ENCODE data around the gene ZNF570. TPM values are rescaled to one million over a fixed set of nuclear protein-coding genes. Genes with fewer than 3 reads are reported as not detected.

ZNF570 gene
- total RNA-seq, result 1 to 10 TPM; 3.6 to 9.2 TPM

- Mint-ChIP-seq H3K9me3 (peaks cover 8 to 20% of the 10 kb centered on the region in 2 donors), H3K27ac (peak within 1 kb of the TSS; percentile 94 to 95), H3K36me3 (peaks cover 43 to 57% of the 10 kb centered on the region in 2 donors)
- DNase-seq (ENCODE audit: low spot score in 2 of 2) (peak; percentile 75 to 83), ATAC-seq (peak; percentile 58 to 78)
Measured at GRCh38 chr19:37468961-37469777, at the start of gene ZNF570. ZNF570 (plus strand) TSS chr19:37469356; CDS start chr19:37470355, 999 bp downstream.

GRCh38 chr19:37452500-37453245, 16.5 kb upstream of the ZNF570 start:
- no peak overlapping the region for H3K27ac Mint-ChIP-seq
- H3K36me3 Mint-ChIP-seq, result peaks cover 82 to 86% of the 10 kb centered on the region in 2 donors
- DNase-seq (ENCODE audit: low spot score in 2 of 2) (no peak), ATAC-seq (no peak)
- H3K9me3 Mint-ChIP-seq, result peaks cover 66 to 69% of the 10 kb centered on the region in 2 donors

GRCh38 chr19:37466277-37466797, 2.8 kb upstream of the ZNF570 start:
- DNase-seq (ENCODE audit: low spot score in 2 of 2), result no peak
- Mint-ChIP-seq H3K9me3 (peaks cover 8 to 20% of the 10 kb centered on the region in 2 donors), H3K27ac (peak overlapping the region; percentile 94 to 95), H3K36me3 (peaks cover 43 to 57% of the 10 kb centered on the region in 2 donors)
- ATAC-seq, result no peak

- peak; percentile 68 to 77 for ATAC-seq
- peaks cover 43 to 57% of the 10 kb centered on the region in 2 donors for H3K36me3 Mint-ChIP-seq
- DNase-seq (ENCODE audit: low spot score in 2 of 2), result peak; percentile 78 to 84
- H3K27ac Mint-ChIP-seq, result peak within 1 kb of the TSS; percentile 94 to 95
- H3K9me3 Mint-ChIP-seq, result peaks cover 8 to 20% of the 10 kb centered on the region in 2 donors
Measured at GRCh38 chr19:37466798-37467607, 2.2 kb upstream of the ZNF570 start, which contains the start of gene ZNF569. ZNF569 (minus strand) TSS chr19:37467444; CDS start chr19:37444921, 22,523 bp downstream.

GRCh38 chr19:37467608-37468090, 1.5 kb upstream of the ZNF570 start:
- peak overlapping the region; percentile 94 to 95 for H3K27ac Mint-ChIP-seq
- no peak for ATAC-seq
- H3K36me3 Mint-ChIP-seq, result peaks cover 43 to 57% of the 10 kb centered on the region in 2 donors
- DNase-seq (ENCODE audit: low spot score in 2 of 2), result no peak
- peaks cover 8 to 20% of the 10 kb centered on the region in 2 donors for H3K9me3 Mint-ChIP-seq

GRCh38 chr19:37470216-37470615, 1.1 kb downstream of the ZNF570 start:
- H3K9me3 Mint-ChIP-seq, result peaks cover 0 to 12% of the 10 kb centered on the region in 2 donors
- no peak for ATAC-seq

GRCh38 chr19:37472165-37472564, 3.0 kb downstream of the ZNF570 start:
- H3K27ac Mint-ChIP-seq, result no peak overlapping the region
- DNase-seq (ENCODE audit: low spot score in 2 of 2), result no peak
- no peak for ATAC-seq
- peaks cover 46 to 56% of the 10 kb centered on the region in 2 donors for H3K36me3 Mint-ChIP-seq
- H3K9me3 Mint-ChIP-seq, result peaks cover 12 to 22% of the 10 kb centered on the region in 2 donors

More at GRCh38 chr19:37470216-37470615, 1.1 kb downstream of the ZNF570 start:
- Mint-ChIP-seq H3K27ac (peak overlapping the region; percentile 94 to 95), H3K36me3 (peaks cover 36 to 52% of the 10 kb centered on the region in 2 donors)
- DNase-seq (ENCODE audit: low spot score in 2 of 2), result no peak

- no peak for DNase-seq (ENCODE audit: low spot score in 2 of 2)
- no peak for ATAC-seq
- peaks cover 64 to 79% of the 10 kb centered on the region in 2 donors for H3K36me3 Mint-ChIP-seq
- H3K9me3 Mint-ChIP-seq, result peaks cover 48 to 49% of the 10 kb centered on the region in 2 donors
- peak overlapping the region in 1 of 2 donors; percentile 36 for H3K27ac Mint-ChIP-seq
Measured at GRCh38 chr19:37484406-37485168, 15.4 kb downstream of the ZNF570 start.

GRCh38 chr19:37492213-37492612, 23.1 kb downstream of the ZNF570 start:
- Mint-ChIP-seq H3K27ac (no peak overlapping the region), H3K9me3 (peaks cover 34 to 41% of the 10 kb centered on the region in 2 donors), H3K36me3 (peaks cover 28 to 41% of the 10 kb centered on the region in 2 donors)
- ATAC-seq (no peak), DNase-seq (ENCODE audit: low spot score in 2 of 2) (no peak)

- no peak overlapping the region for H3K27ac Mint-ChIP-seq
- peaks cover 17 to 43% of the 10 kb centered on the region in 2 donors for H3K36me3 Mint-ChIP-seq
- DNase-seq (ENCODE audit: low spot score in 2 of 2) (no peak), ATAC-seq (peak; percentile 39 to 50)
- H3K9me3 Mint-ChIP-seq, result peaks cover 12 to 20% of the 10 kb centered on the region in 2 donors
Measured at GRCh38 chr19:37505958-37506386, 36.8 kb downstream of the ZNF570 start.

GRCh38 chr19:37506387-37507166, 37.4 kb downstream of the ZNF570 start, which contains the start of gene ZNF793:
ZNF793 (plus strand) TSS chr19:37506939; CDS start chr19:37523440, 16,501 bp downstream.
- Mint-ChIP-seq H3K9me3 (peaks cover 15 to 16% of the 10 kb centered on the region in 2 donors), H3K27ac (no peak within 1 kb of the TSS), H3K36me3 (peaks cover 23 to 43% of the 10 kb centered on the region in 2 donors)
- DNase-seq (ENCODE audit: low spot score in 2 of 2) (peak; percentile 71 to 80), ATAC-seq (peak; percentile 85 to 90)

- no peak for ATAC-seq
- Mint-ChIP-seq H3K36me3 (peaks cover 26 to 43% of the 10 kb centered on the region in 2 donors), H3K27ac (no peak overlapping the region), H3K9me3 (peaks cover 16 to 18% of the 10 kb centered on the region in 2 donors)
- no peak for DNase-seq (ENCODE audit: low spot score in 2 of 2)
Measured at GRCh38 chr19:37507167-37507464, 38.0 kb downstream of the ZNF570 start.

- no peak for DNase-seq (ENCODE audit: low spot score in 2 of 2)
- H3K27ac Mint-ChIP-seq, result no peak overlapping the region
- no peak for ATAC-seq
- H3K9me3 Mint-ChIP-seq, result peaks cover 22 to 30% of the 10 kb centered on the region in 2 donors
- H3K36me3 Mint-ChIP-seq, result peaks cover 45 to 61% of the 10 kb centered on the region in 2 donors
Measured at GRCh38 chr19:37511186-37511585, 42.0 kb downstream of the ZNF570 start.

- ATAC-seq, result no peak
- H3K36me3 Mint-ChIP-seq, result peaks cover 48 to 68% of the 10 kb centered on the region in 2 donors
Measured at GRCh38 chr19:37511821-37512220, 42.7 kb downstream of the ZNF570 start.

More at GRCh38 chr19:37511821-37512220, 42.7 kb downstream of the ZNF570 start:
- DNase-seq (ENCODE audit: low spot score in 2 of 2), result no peak
- Mint-ChIP-seq H3K9me3 (peaks cover 22 to 33% of the 10 kb centered on the region in 2 donors), H3K27ac (no peak overlapping the region)

Measured in activated naive CD4-positive, alpha-beta T cell treated with anti-CD3 and anti-CD28 coated beads, Interleukin-2, amount 50 U/mL, for 72 hours (primary cell).